HepG2 (cell line): ENCODE results near the gene EPB41L2. TPM values are rescaled to one million over a fixed set of nuclear protein-coding genes. Genes with fewer than 3 reads are reported as not detected.

Experiments used
- ATM ChIP-seq: fragments of 450-650 bp; IDR thresholded peaks from 2 replicates; pipeline ENCODE4 v1.7.1; 2017; ENCODE audit warnings: mild to moderate bottlenecking, borderline replicate concordance
- BRCA1 ChIP-seq: sonication (generic); formaldehyde crosslinking; IDR thresholded peaks from 2 replicates; pipeline ENCODE4 v1.4.0; 2020; ENCODE audit warnings: missing genetic modification reagents
- FOSL1 ChIP-seq: sonication (generic); formaldehyde crosslinking; IDR thresholded peaks from 2 replicates; pipeline ENCODE4 v1.9.0; 2021; ENCODE audit warnings: missing genetic modification reagents, borderline replicate concordance
- HNRNPH1 ChIP-seq: fragments of 200-400 bp; formaldehyde crosslinking; optimal IDR thresholded peaks from 2 replicates; pipeline ENCODE3; 2017; ENCODE audit warnings: mild to moderate bottlenecking, low read depth, low read length
- ISL2 ChIP-seq: sonication (generic); formaldehyde crosslinking; IDR thresholded peaks from 2 replicates; pipeline ENCODE4 v1.5.0; 2020; ENCODE audit warnings: missing genetic modification reagents
- KDM2A ChIP-seq: sonication (generic); formaldehyde crosslinking; IDR thresholded peaks from 2 replicates; pipeline ENCODE4 v1.4.0; 2020; ENCODE audit warnings: low read depth, missing genetic modification reagents, borderline replicate concordance
- MATR3 ChIP-seq: sonication (generic); formaldehyde crosslinking; IDR thresholded peaks from 2 replicates; pipeline ENCODE4 v1.4.0; 2020; ENCODE audit warnings: missing genetic modification reagents
- MXD4 ChIP-seq: IDR thresholded peaks from 2 replicates; pipeline ENCODE4 v1.6.1; 2016; ENCODE audit warnings: mild to moderate bottlenecking, missing biosample characterization, missing genetic modification reagents
- NFE2 ChIP-seq: sonication (generic); formaldehyde crosslinking; IDR thresholded peaks from 2 replicates; pipeline ENCODE4 v1.4.0; 2020; ENCODE audit warnings: missing genetic modification reagents
- SMARCE1 ChIP-seq: fragments of 450-650 bp; IDR thresholded peaks from 2 replicates; pipeline ENCODE4 v1.6.1; 2017; ENCODE audit warnings: borderline replicate concordance
- SOX13 ChIP-seq, 3 experiments: fragments of 450-650 bp in 1 of 3; sonication (generic) in 1 of 3; formaldehyde crosslinking in 1 of 3; IDR thresholded peaks in 2 of 3; conservative IDR thresholded peaks in 1 of 3; 2 replicates each; pipeline versions ENCODE4 v1.5.0 to v1.6.1; 2016 to 2020; ENCODE audit warnings: antibody characterized with exemption in 1 of 3, mild to moderate bottlenecking in 1 of 3, missing compliant biosample characterization in 1 of 3, missing genetic modification reagents in 1 of 3, moderate library complexity in 1 of 3
- TARDBP ChIP-seq: sonication (generic); formaldehyde crosslinking; IDR thresholded peaks from 2 replicates; pipeline ENCODE4 v1.8.0; 2022; ENCODE audit warnings: mild to moderate bottlenecking, missing genetic modification reagents
- ZC3H4 ChIP-seq: sonication (generic); formaldehyde crosslinking; IDR thresholded peaks from 2 replicates; pipeline ENCODE4 v1.4.0; 2020; ENCODE audit warnings: missing genetic modification reagents, borderline replicate concordance
- ZNF138 ChIP-seq: sonication (generic); formaldehyde crosslinking; IDR thresholded peaks from 2 replicates; pipeline ENCODE4 v1.5.0; 2020; ENCODE audit warnings: mild to moderate bottlenecking, low read depth, missing genetic modification reagents
- ZNF143 ChIP-seq: sonication (generic); formaldehyde crosslinking; IDR thresholded peaks from 2 replicates; pipeline ENCODE4 v1.4.0; 2020; ENCODE audit warnings: missing genetic modification reagents
- ZNF20 ChIP-seq: sonication (generic); formaldehyde crosslinking; IDR thresholded peaks from 2 replicates; pipeline ENCODE4 v1.4.0; 2020; ENCODE audit warnings: mild to moderate bottlenecking, moderate library complexity, missing genetic modification reagents
- ZNF383 ChIP-seq: sonication (generic); formaldehyde crosslinking; IDR thresholded peaks from 2 replicates; pipeline ENCODE4 v1.4.0; 2020; ENCODE audit warnings: missing genetic modification reagents, mild to moderate bottlenecking, borderline replicate concordance
- ZNF615 ChIP-seq: sonication (generic); formaldehyde crosslinking; IDR thresholded peaks from 2 replicates; pipeline ENCODE4 v1.5.0; 2020; ENCODE audit warnings: mild to moderate bottlenecking, missing genetic modification reagents, borderline replicate concordance
- ZNF616 ChIP-seq: sonication (generic); formaldehyde crosslinking; IDR thresholded peaks from 2 replicates; pipeline ENCODE4 v1.5.0; 2020; ENCODE audit warnings: low read depth, mild to moderate bottlenecking, missing genetic modification reagents
- ZNF629 ChIP-seq: sonication (generic); formaldehyde crosslinking; conservative IDR thresholded peaks from 2 replicates; pipeline ENCODE4 v1.5.0; 2020; ENCODE audit warnings: missing genetic modification reagents
- ZNF749 ChIP-seq: sonication (generic); formaldehyde crosslinking; IDR thresholded peaks from 2 replicates; pipeline ENCODE4 v1.8.0; 2022; ENCODE audit warnings: mild to moderate bottlenecking, missing genetic modification reagents, moderate library complexity, borderline replicate concordance
- ZSCAN22 ChIP-seq: sonication (generic); formaldehyde crosslinking; IDR thresholded peaks from 2 replicates; pipeline ENCODE4 v1.4.0; 2020; ENCODE audit warnings: mild to moderate bottlenecking, missing genetic modification reagents
- polyA plus RNA-seq, 8 experiments: library from polyadenylated mRNA; depleted of rRNA in 3 of 8; stranded (reverse) in 7 of 8; unstranded in 1 of 8; fragments of >200 nt; fragmentation: Illumina TruSeq in 4 of 8; extraction: Trizol in 4 of 8; gene quantifications; 2 replicates each; pipeline versions ENCODE4 v1.2.1 to v1.2.3, GENCODE V29; 2011 to 2016; ENCODE audit warnings: low read depth in 4 of 8, missing spikeins in 1 of 8, mixed read lengths in 1 of 8; ENCODE audit not compliant: insufficient read depth in 1 of 8
- total RNA-seq, 5 experiments: library from RNA; depleted of rRNA; stranded (reverse); fragments of >200 nt; fragmentation: Illumina TruSeq; extraction: Trizol; gene quantifications; 2 replicates each; pipeline ENCODE4 v1.2.3, GENCODE V29; 2016; ENCODE audit warnings: low read depth in 1 of 5
- TF ChIP-seq, protein P1 (sequence below), 2 experiments: sonication (generic) in 1 of 2; formaldehyde crosslinking in 1 of 2; IDR thresholded peaks; 2 replicates each; pipeline versions ENCODE4 v1.4.0 to v1.6.1; 2016 to 2020; ENCODE audit warnings: borderline replicate concordance in 1 of 2, low read depth in 1 of 2, mild to moderate bottlenecking in 1 of 2, missing genetic modification reagents in 1 of 2
- TF ChIP-seq, protein P2 (sequence below): sonication (generic); formaldehyde crosslinking; IDR thresholded peaks from 2 replicates; pipeline ENCODE4 v1.8.0; 2022; ENCODE audit warnings: missing genetic modification reagents, low read depth, mild to moderate bottlenecking, borderline replicate concordance
- TF ChIP-seq, protein P3 (sequence below): sonication (generic); formaldehyde crosslinking; IDR thresholded peaks from 2 replicates; pipeline ENCODE4 v1.8.0; 2022; ENCODE audit warnings: mild to moderate bottlenecking, missing genetic modification reagents, moderate library complexity

The EPB41L2 gene
- total and polyA plus RNA-seq, 2 of the 13 experiments (the other 11 are each of a cell fraction or from before 2014, with no cell fraction given), result 41.7 to 56.4 TPM

- TF ChIP-seq ZSCAN22 (CRISPR knock-in tag), result no peak
- TF ChIP-seq, protein P1, sequence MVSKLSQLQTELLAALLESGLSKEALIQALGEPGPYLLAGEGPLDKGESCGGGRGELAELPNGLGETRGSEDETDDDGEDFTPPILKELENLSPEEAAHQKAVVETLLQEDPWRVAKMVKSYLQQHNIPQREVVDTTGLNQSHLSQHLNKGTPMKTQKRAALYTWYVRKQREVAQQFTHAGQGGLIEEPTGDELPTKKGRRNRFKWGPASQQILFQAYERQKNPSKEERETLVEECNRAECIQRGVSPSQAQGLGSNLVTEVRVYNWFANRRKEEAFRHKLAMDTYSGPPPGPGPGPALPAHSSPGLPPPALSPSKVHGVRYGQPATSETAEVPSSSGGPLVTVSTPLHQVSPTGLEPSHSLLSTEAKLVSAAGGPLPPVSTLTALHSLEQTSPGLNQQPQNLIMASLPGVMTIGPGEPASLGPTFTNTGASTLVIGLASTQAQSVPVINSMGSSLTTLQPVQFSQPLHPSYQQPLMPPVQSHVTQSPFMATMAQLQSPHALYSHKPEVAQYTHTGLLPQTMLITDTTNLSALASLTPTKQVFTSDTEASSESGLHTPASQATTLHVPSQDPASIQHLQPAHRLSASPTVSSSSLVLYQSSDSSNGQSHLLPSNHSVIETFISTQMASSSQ (IDR thresholded peaks at IDR 0.05; ENCODE audit: low read depth), result peak; percentile 61
- TF ChIP-seq, protein P1 (CRISPR knock-in tag; IDR thresholded peaks at IDR 0.05; ENCODE audit: borderline replicate concordance), result peak; percentile 74; the same call in 1 of the 2 replicates
- TF ChIP-seq NFE2 (CRISPR knock-in tag), result no peak
- TF ChIP-seq ISL2 (CRISPR knock-in tag), result peak; percentile 88
- TF ChIP-seq ZNF143, result no peak
- TF ChIP-seq ZNF749 (CRISPR knock-in tag), result no peak
- no peak for TF ChIP-seq ATM
- TF ChIP-seq ZNF20 (CRISPR knock-in tag), result no peak
- TF ChIP-seq ZC3H4, result no peak
- no peak for TF ChIP-seq ZNF629 (CRISPR knock-in tag)
- TF ChIP-seq SMARCE1, result no peak
- no peak for TF ChIP-seq ZNF383 (CRISPR knock-in tag)
- no peak for TF ChIP-seq ZNF615 (CRISPR knock-in tag)
- no peak for TF ChIP-seq ZNF138 (CRISPR knock-in tag)
- no peak for TF ChIP-seq HNRNPH1
- TF ChIP-seq, protein P2, sequence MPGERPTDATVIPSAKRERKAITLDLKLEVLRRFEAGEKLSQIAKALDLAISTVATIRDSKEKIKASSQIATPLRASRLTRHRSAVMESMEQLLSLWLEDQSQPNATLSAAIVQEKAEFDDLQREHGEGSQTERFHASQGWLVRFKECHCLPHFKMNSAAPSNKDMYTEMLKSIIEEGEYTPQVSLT (CRISPR knock-in tag), result no peak
- TF ChIP-seq MXD4 (CRISPR knock-in tag), result 0 out of 2 replicates have a peak, but pooled peaks have one; percentile 28
- TF ChIP-seq TARDBP (CRISPR knock-in tag), result no peak
- TF ChIP-seq, protein P3, sequence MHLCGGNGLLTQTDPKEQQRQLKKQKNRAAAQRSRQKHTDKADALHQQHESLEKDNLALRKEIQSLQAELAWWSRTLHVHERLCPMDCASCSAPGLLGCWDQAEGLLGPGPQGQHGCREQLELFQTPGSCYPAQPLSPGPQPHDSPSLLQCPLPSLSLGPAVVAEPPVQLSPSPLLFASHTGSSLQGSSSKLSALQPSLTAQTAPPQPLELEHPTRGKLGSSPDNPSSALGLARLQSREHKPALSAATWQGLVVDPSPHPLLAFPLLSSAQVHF, result no peak
- TF ChIP-seq BRCA1, result no peak
- no peak for TF ChIP-seq KDM2A (CRISPR knock-in tag)
- no peak for TF ChIP-seq ZNF616 (CRISPR knock-in tag)
- no peak for TF ChIP-seq MATR3 (CRISPR knock-in tag)
- no peak for TF ChIP-seq FOSL1
- no peak for TF ChIP-seq SOX13 (IDR thresholded peaks at IDR 0.05)
- TF ChIP-seq SOX13 (CRISPR knock-in tag; conservative IDR thresholded peaks at IDR 0.05 in 1 of 2, IDR thresholded peaks at IDR 0.05 in 1 of 2), result peak in 1 of 2 experiments; percentile 88; a peak in 2 of 4 replicates
These were observed 228.4 kb downstream of the EPB41L2 start (continued) for GRCh38 chr6:130834482-130835251.
